GM12878 (cell line): ENCODE measurements around the gene ACSL3. TPM values are rescaled to one million over a fixed set of nuclear protein-coding genes. Genes with fewer than 3 reads are reported as not detected.

Source experiments
- ATAC-seq: fragments of 200-7000 bp; cut with Tn5 transposase; 3 replicates; pipeline ENCODE4 v1.9.1; 2020; ENCODE audit warnings: mild to moderate bottlenecking, moderate library complexity
- BruUV-seq: library from RNA; stranded (reverse); fragments of 400-500 nt; replicated peaks from 2 replicates; lab custom pipeline; 2021; lab: Mats Ljungman, UMichigan
- CTCF ChIA-PET: fragments of 300-600 bp; sonication (Branson Sonifier 250); formaldehyde crosslinking; extraction: SDS; loops from one replicate; lab custom pipeline; 2021; ENCODE audit warnings: inconsistent platforms; lab: Yijun Ruan, JAX
- POLR2A ChIA-PET: fragments of 350-600 bp; formaldehyde crosslinking; extraction: SDS; loops from one replicate; lab custom pipeline; 2021; ENCODE audit warnings: inconsistent platforms; lab: Charles Lee
- RAD21 ChIA-PET: fragments of 300-600 bp; sonication (Branson Sonifier 250); formaldehyde crosslinking; loops from one replicate; lab custom pipeline; 2023; ENCODE audit warnings: antibody characterized with exemption; ENCODE audit not compliant: unreplicated experiment; lab: Charles Lee
- SMC1A ChIA-PET: fragments of 300-600 bp; sonication (Branson Sonifier 250); formaldehyde crosslinking; loops from one replicate; lab custom pipeline; 2023; ENCODE audit not compliant: unreplicated experiment, uncharacterized antibody; lab: Charles Lee
- DNase-seq: peaks from one replicate; pipeline ENCODE4 v3.0.0-alpha.2; 2011; ENCODE audit warnings: low read depth, low spot score
- FAIRE-seq: peaks from 3 replicates; lab custom pipeline; 2011; peaks lifted over from hg19 to GRCh38; lab: Jason Lieb, UNC
- H2AFZ ChIP-seq: 2 replicates; pipeline ENCODE4 v1.6.0; 2011; ENCODE audit warnings: low read depth, low read length, control low read depth; ENCODE audit not compliant: control insufficient read depth
- H3K27ac ChIP-seq: 2 replicates; pipeline ENCODE4 v1.5.1; 2011; ENCODE audit warnings: control low read depth; ENCODE audit not compliant: control insufficient read depth, insufficient read depth
- H3K27me3 ChIP-seq, 2 experiments: replicated peaks in 1 of 2; 2 replicates each; pipeline versions ENCODE4 v1.6.0 to v1.6.1; 2011; ENCODE audit warnings: low read length in 1 of 2; ENCODE audit not compliant: control insufficient read depth in 2 of 2, insufficient read depth in 2 of 2
- H3K36me3 ChIP-seq, 2 experiments: 2 replicates each; pipeline ENCODE4 v1.5.1; 2011; ENCODE audit warnings: low read length in 1 of 2; ENCODE audit not compliant: control insufficient read depth in 2 of 2, insufficient read depth in 2 of 2
- H3K4me1 ChIP-seq: 2 replicates; pipeline ENCODE4 v1.6.1; 2011; ENCODE audit warnings: mild to moderate bottlenecking, low read length, moderate library complexity, mixed read lengths; ENCODE audit not compliant: control insufficient read depth, insufficient read depth
- H3K4me2 ChIP-seq: 2 replicates; pipeline ENCODE4 v1.6.0; 2011; ENCODE audit warnings: control low read depth; ENCODE audit not compliant: control insufficient read depth, insufficient read depth
- H3K4me3 ChIP-seq: fragments of 200-600 bp; sonication (generic); 2 replicates; pipeline ENCODE4 v1.5.1; 2016
- H3K79me2 ChIP-seq: 2 replicates; pipeline ENCODE4 v1.6.0; 2011; ENCODE audit warnings: low read length; ENCODE audit not compliant: control insufficient read depth, insufficient read depth
- H3K9ac ChIP-seq: 2 replicates; pipeline ENCODE4 v1.8.0; 2011; ENCODE audit warnings: low read length, control low read depth, mixed read lengths; ENCODE audit not compliant: control insufficient read depth, insufficient read depth
- H3K9me3 ChIP-seq: replicated peaks from 3 replicates; pipeline ENCODE4 v1.5.1; 2011; ENCODE audit warnings: mild to moderate bottlenecking, low read length; ENCODE audit not compliant: control insufficient read depth, insufficient read depth
- H4K20me1 ChIP-seq: 2 replicates; pipeline ENCODE4 v1.6.0; 2011; ENCODE audit not compliant: control insufficient read depth, insufficient read depth
- ATF7 ChIP-seq: fragments of 450-650 bp; IDR thresholded peaks from 2 replicates; pipeline ENCODE4 v1.6.1; 2016; ENCODE audit warnings: low read depth, mild to moderate bottlenecking
- BHLHE40 ChIP-seq, 2 experiments: fragments of 450-650 bp in 1 of 2; IDR thresholded peaks; 2 replicates each; pipeline ENCODE4 v1.6.1; 2011 to 2017; ENCODE audit warnings: low read depth in 2 of 2, borderline replicate concordance in 1 of 2, improper control_type of control experiment in 1 of 2, low read length in 1 of 2, mild to moderate bottlenecking in 1 of 2
- HDAC6 ChIP-seq: fragments of 200-600 bp; sonication (generic); IDR thresholded peaks from one replicate; pipeline ENCODE4 v1.8.0; 2017; ENCODE audit warnings: antibody characterized with exemption; ENCODE audit not compliant: unreplicated experiment
- HDGF ChIP-seq: fragments of 450-650 bp; IDR thresholded peaks from 2 replicates; pipeline ENCODE4 v1.6.1; 2016; ENCODE audit warnings: antibody characterized with exemption
- JUNB ChIP-seq: IDR thresholded peaks from 2 replicates; pipeline ENCODE4 v1.6.1; 2016; ENCODE audit warnings: antibody characterized with exemption, mild to moderate bottlenecking
- RFX5 ChIP-seq: IDR thresholded peaks from 2 replicates; pipeline ENCODE4 v1.6.1; 2011; ENCODE audit warnings: low read depth, low read length, improper control_type of control experiment
- SP1 ChIP-seq: IDR thresholded peaks from one replicate; pipeline ENCODE4 v1.6.1; 2011; ENCODE audit warnings: low read depth, low read length
- SREBF2 ChIP-seq: IDR thresholded peaks from 2 replicates; pipeline ENCODE4 v1.6.1; 2012; ENCODE audit warnings: mild to moderate bottlenecking, low read length
- SRF ChIP-seq, 2 experiments: IDR thresholded peaks; 2 replicates each; pipeline ENCODE4 v1.6.1; 2011; ENCODE audit warnings: low read depth in 2 of 2, low read length in 2 of 2, mild to moderate bottlenecking in 1 of 2, moderate library complexity in 1 of 2
- SUZ12 ChIP-seq: fragments of 200-600 bp; sonication (generic); IDR thresholded peaks from one replicate; pipeline ENCODE4 v1.6.1; 2018; ENCODE audit warnings: antibody characterized with exemption, mild to moderate bottlenecking; ENCODE audit not compliant: unreplicated experiment
- USF1 ChIP-seq: IDR thresholded peaks from 2 replicates; pipeline ENCODE4 v1.6.1; 2011; ENCODE audit warnings: borderline replicate concordance, low read depth, mild to moderate bottlenecking, moderate library complexity, mixed read lengths, low read length; ENCODE audit not compliant: insufficient read depth; ENCODE audit errors: extremely low read length
- ZNF24 ChIP-seq: fragments of 450-650 bp; IDR thresholded peaks from 2 replicates; pipeline ENCODE4 v1.6.1; 2017; ENCODE audit warnings: antibody characterized with exemption, mild to moderate bottlenecking
- WGBS: methylation state at CpG from one replicate; pipeline ENCODE4 v1.1.6; 2016; ENCODE audit warnings: low lambda C conversion rate; ENCODE audit not compliant: insufficient replicate concordance, insufficient coverage; ENCODE audit errors: missing lambda C conversion rate; 5-methylcytosine and 5-hydroxymethylcytosine counted together
- in situ Hi-C: fragments of 300-500 bp; cut with MboI; formaldehyde crosslinking; loops from 9 replicates; pipeline ENCODE4 v1.14.3; 2018; ENCODE audit warnings: mixed read lengths
- intact Hi-C: fragments of 100-400 bp; cut with micrococcal nuclease; formaldehyde crosslinking; loops from one replicate; pipeline ENCODE4 v1.14.2; 2022; ENCODE audit not compliant: unreplicated experiment
- polyA plus RNA-seq, 11 experiments: library from polyadenylated mRNA; depleted of rRNA in 4 of 11; unstranded in 6 of 11; stranded (reverse) in 5 of 11; fragments of >200 nt; fragmentation: Nextera tagmentation in 4 of 11; fragmentation: Illumina TruSeq in 1 of 11; extraction: Ambion mirVana in 4 of 11; extraction: Trizol in 1 of 11; gene quantifications; 1 replicate in 1 of 11; 2 replicates in 10 of 11; pipeline versions ENCODE4 v1.2.1 to v1.2.3, GENCODE V29; 2011 to 2016; ENCODE audit warnings: inconsistent platforms in 2 of 11, missing spikeins in 2 of 11, low read depth in 1 of 11
- total RNA-seq, 4 experiments: library from RNA; depleted of rRNA in 3 of 4; stranded (reverse); fragments of >200 nt in 3 of 4; fragmentation: Illumina TruSeq in 1 of 4; extraction: Trizol in 1 of 4; gene quantifications; 2 replicates each; pipeline versions ENCODE4 v1.2.1 to v1.2.3, GENCODE V29; 2013 to 2021
- TF ChIP-seq, protein P1 (sequence below): fragments of 450-650 bp; IDR thresholded peaks from 2 replicates; pipeline ENCODE4 v1.6.1; 2017; ENCODE audit warnings: low read depth, mild to moderate bottlenecking, moderate library complexity

Gene ACSL3
- total and polyA plus RNA-seq, 10 of the 15 experiments (the other 5 are each of a cell fraction or from before 2014, with no cell fraction given): 15.6 to 83.9 (median 56.7) TPM

- ChIA-PET SMC1A (interaction anchor here (0.7 to 5.5 kb wide), 5 partner anchors 11 to 192 kb away, joined by 3 to 100 read pairs (median 5); no protein-coding TSS in a partner anchor), CTCF (interaction anchor here (0.9 to 5.5 kb wide), 13 partner anchors 9 to 210 kb away, joined by 3 to 141 read pairs (median 6); no protein-coding TSS in a partner anchor), POLR2A (no interaction called here), RAD21 (interaction anchor here (0.7 to 3.8 kb wide), 4 partner anchors 10 to 192 kb away, joined by 3 to 66 read pairs (median 4); no protein-coding TSS in a partner anchor)
- Histone ChIP-seq H3K79me2 (no peaks in the 10 kb centered on the region), H3K27ac (no peak overlapping the region), H3K9me3 (no peaks in the 10 kb centered on the region), H3K4me1 (no peaks in the 10 kb centered on the region), H3K9ac (no peak overlapping the region), H2AFZ (no peak overlapping the region), H4K20me1 (no peaks in the 10 kb centered on the region), H3K27me3 (no peaks in the 10 kb centered on the region), H3K36me3 (no peaks in the 10 kb centered on the region; a peak in 1 of 4 replicates), H3K4me2 (no peak overlapping the region), H3K4me3 (no peak overlapping the region)
- TF ChIP-seq ATF7: no peak
- TF ChIP-seq USF1: no peak
- TF ChIP-seq, protein P1, sequence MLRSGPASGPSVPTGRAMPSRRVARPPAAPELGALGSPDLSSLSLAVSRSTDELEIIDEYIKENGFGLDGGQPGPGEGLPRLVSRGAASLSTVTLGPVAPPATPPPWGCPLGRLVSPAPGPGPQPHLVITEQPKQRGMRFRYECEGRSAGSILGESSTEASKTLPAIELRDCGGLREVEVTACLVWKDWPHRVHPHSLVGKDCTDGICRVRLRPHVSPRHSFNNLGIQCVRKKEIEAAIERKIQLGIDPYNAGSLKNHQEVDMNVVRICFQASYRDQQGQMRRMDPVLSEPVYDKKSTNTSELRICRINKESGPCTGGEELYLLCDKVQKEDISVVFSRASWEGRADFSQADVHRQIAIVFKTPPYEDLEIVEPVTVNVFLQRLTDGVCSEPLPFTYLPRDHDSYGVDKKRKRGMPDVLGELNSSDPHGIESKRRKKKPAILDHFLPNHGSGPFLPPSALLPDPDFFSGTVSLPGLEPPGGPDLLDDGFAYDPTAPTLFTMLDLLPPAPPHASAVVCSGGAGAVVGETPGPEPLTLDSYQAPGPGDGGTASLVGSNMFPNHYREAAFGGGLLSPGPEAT: no peak
- TF ChIP-seq SREBF2: no peak
- TF ChIP-seq JUNB: no peak
- TF ChIP-seq SRF (IDR thresholded peaks at IDR 0.05; ENCODE audit: low read depth in 2 of 2, low read length in 2 of 2): no peak
- TF ChIP-seq ZNF24: no peak
- TF ChIP-seq SP1: no peak
- no peak for TF ChIP-seq SUZ12
- TF ChIP-seq BHLHE40 (IDR thresholded peaks at IDR 0.05; ENCODE audit: borderline replicate concordance in 1 of 2, low read depth in 2 of 2, low read length in 1 of 2): no peak
- no peak for TF ChIP-seq HDGF
- TF ChIP-seq HDAC6: no peak
- TF ChIP-seq RFX5: no peak
- intact Hi-C loops: no loop called here
- no peak for ATAC-seq
- WGBS: 65% methylated on average over 2 of the region's 2 CpGs
- FAIRE-seq: no peak
- in situ Hi-C loops: loop anchor here (5.0 to 25.0 kb wide), 2 partner anchors 208 to 588 kb away; a partner anchor contains a TSS
- BruUV-seq: no TSS peak
- DNase-seq: no peak
Observed at GRCh38 chr2:222900354-222900753, 39.5 kb downstream of the ACSL3 start.
